ENCODE measurements around the gene DVL1.

The DVL1 gene

GRCh38 chr1:1306661-1307260 is 42.5 kb downstream of the DVL1 start:
- no peak overlapping the region for H2BK120ac ChIP-seq (ENCODE audit: low read depth, low read length)
- H3K23ac ChIP-seq (ENCODE audit: low read length): no peak overlapping the region
- no peak overlapping the region for H2BK15ac ChIP-seq (replicated peaks; ENCODE audit: low read depth)
- H3K9ac ChIP-seq (ENCODE audit: low read length): peak overlapping the region; percentile 94
- WGBS (ENCODE audit: extremely low coverage, insufficient coverage, low lambda C conversion rate): no CpG with 5 or more reads among the region's 27 CpGs
- H2AK5ac ChIP-seq (ENCODE audit: low read length): peak overlapping the region; percentile 17
- DNase-seq: no peak
- no peak overlapping the region for H3K18ac ChIP-seq (ENCODE audit: low read length)
- H3K27ac ChIP-seq (ENCODE audit: low read depth, low read length): no peak overlapping the region
- peak overlapping the region; percentile 74 for H3K4me3 ChIP-seq (ENCODE audit: low read length)
- peaks cover 3% of the 10 kb centered on the region for H3K79me2 ChIP-seq (ENCODE audit: control insufficient read depth, insufficient read depth, low read length)
- H4K8ac ChIP-seq (ENCODE audit: low read depth, low read length): no peak overlapping the region
- H3K4ac ChIP-seq (ENCODE audit: low read depth, low read length): no peak overlapping the region
- H2BK5ac ChIP-seq (ENCODE audit: low read length): no peak overlapping the region
- H3K27me3 ChIP-seq (ENCODE audit: insufficient read depth, low read length, poor library complexity): no peaks in the 10 kb centered on the region
- H3K36me3 ChIP-seq (ENCODE audit: control insufficient read depth, insufficient read depth, low read length): peaks cover 5% of the 10 kb centered on the region
- H4K5ac ChIP-seq (ENCODE audit: low read length): no peak overlapping the region
- peak overlapping the region; percentile 95 for H3K56ac ChIP-seq (ENCODE audit: low read length)
- peaks cover 11% of the 10 kb centered on the region for H3K4me1 ChIP-seq (ENCODE audit: control insufficient read depth, low read depth, low read length)
- peaks cover 11% of the 10 kb centered on the region for H3K79me1 ChIP-seq (ENCODE audit: low read length)
- peak overlapping the region; percentile 89 for H3K4me2 ChIP-seq (ENCODE audit: low read length)

- peaks cover 2% of the 10 kb centered on the region for H3K36me3 ChIP-seq (ENCODE audit: control insufficient read depth, insufficient read depth, low read length)
- no peak overlapping the region for H2BK5ac ChIP-seq (ENCODE audit: low read length)
- peaks cover 3% of the 10 kb centered on the region for H3K79me2 ChIP-seq (ENCODE audit: control insufficient read depth, insufficient read depth, low read length)
- H3K27me3 ChIP-seq (ENCODE audit: insufficient read depth, low read length, poor library complexity): no peaks in the 10 kb centered on the region
- H3K56ac ChIP-seq (ENCODE audit: low read length): peak overlapping the region; percentile 95
- H3K4me2 ChIP-seq (ENCODE audit: low read length): no peak overlapping the region
- DNase-seq: peak; percentile 54
- H4K5ac ChIP-seq (ENCODE audit: low read length): no peak overlapping the region
- H2BK120ac ChIP-seq (ENCODE audit: low read depth, low read length): no peak overlapping the region
- H4K8ac ChIP-seq (ENCODE audit: low read depth, low read length): no peak overlapping the region
- no peak overlapping the region for H3K23ac ChIP-seq (ENCODE audit: low read length)
- peak overlapping the region; percentile 70 for H3K4ac ChIP-seq (ENCODE audit: low read depth, low read length)
- H3K9ac ChIP-seq (ENCODE audit: low read length): peak overlapping the region; percentile 62
- no peak overlapping the region for H2BK15ac ChIP-seq (replicated peaks; ENCODE audit: low read depth)
- no CpG with 5 or more reads among the region's 11 CpGs for WGBS (ENCODE audit: extremely low coverage, insufficient coverage, low lambda C conversion rate)
- H2AK5ac ChIP-seq (ENCODE audit: low read length): no peak overlapping the region
- peaks cover 11% of the 10 kb centered on the region for H3K4me1 ChIP-seq (ENCODE audit: control insufficient read depth, low read depth, low read length)
- no peak overlapping the region for H3K27ac ChIP-seq (ENCODE audit: low read depth, low read length)
- peak overlapping the region; percentile 43 for H3K18ac ChIP-seq (ENCODE audit: low read length)
- no peak overlapping the region for H3K4me3 ChIP-seq (ENCODE audit: low read length)
- peaks cover 11% of the 10 kb centered on the region for H3K79me1 ChIP-seq (ENCODE audit: low read length)
Measured at GRCh38 chr1:1306070-1306660, 43.1 kb downstream of the DVL1 start.

- Histone ChIP-seq H4K8ac (ENCODE audit: low read depth, low read length) (no peak overlapping the region), H3K79me2 (ENCODE audit: control insufficient read depth, insufficient read depth, low read length) (peaks cover 3% of the 10 kb centered on the region), H3K27ac (ENCODE audit: low read depth, low read length) (peak overlapping the region; percentile 68), H3K27me3 (ENCODE audit: insufficient read depth, low read length, poor library complexity) (no peaks in the 10 kb centered on the region), H3K4me1 (ENCODE audit: control insufficient read depth, low read depth, low read length) (peaks cover 11% of the 10 kb centered on the region), H2AK5ac (ENCODE audit: low read length) (no peak overlapping the region), H3K9ac (ENCODE audit: low read length) (peak overlapping the region; percentile 65), H3K4me2 (ENCODE audit: low read length) (peak overlapping the region; percentile 10), H2BK120ac (ENCODE audit: low read depth, low read length) (no peak overlapping the region), H2BK15ac (replicated peaks; ENCODE audit: low read depth) (no peak overlapping the region), H3K18ac (ENCODE audit: low read length) (peak overlapping the region; percentile 43), H3K56ac (ENCODE audit: low read length) (peak overlapping the region; percentile 82), H3K79me1 (ENCODE audit: low read length) (peaks cover 11% of the 10 kb centered on the region), H4K5ac (ENCODE audit: low read length) (no peak overlapping the region), H3K4me3 (ENCODE audit: low read length) (no peak overlapping the region), H3K23ac (ENCODE audit: low read length) (no peak overlapping the region), H2BK5ac (ENCODE audit: low read length) (no peak overlapping the region), H3K36me3 (ENCODE audit: control insufficient read depth, insufficient read depth, low read length) (peaks cover 2% of the 10 kb centered on the region), H3K4ac (ENCODE audit: low read depth, low read length) (peak overlapping the region; percentile 70)
- DNase-seq: peak; percentile 72
- WGBS (ENCODE audit: extremely low coverage, insufficient coverage, low lambda C conversion rate): no CpG with 5 or more reads among the region's 25 CpGs
Measured at GRCh38 chr1:1305300-1306069, 43.7 kb downstream of the DVL1 start.

GRCh38 chr1:1304331-1305299 is 44.6 kb downstream of the DVL1 start:
- H2BK5ac ChIP-seq (ENCODE audit: low read length): no peak overlapping the region
- H3K4me2 ChIP-seq (ENCODE audit: low read length): peak overlapping the region; percentile 30
- H4K8ac ChIP-seq (ENCODE audit: low read depth, low read length): no peak overlapping the region
- H3K4me1 ChIP-seq (ENCODE audit: control insufficient read depth, low read depth, low read length): peaks cover 11% of the 10 kb centered on the region
- H3K4ac ChIP-seq (ENCODE audit: low read depth, low read length): no peak overlapping the region
- peak overlapping the region; percentile 65 for H3K9ac ChIP-seq (ENCODE audit: low read length)
- no CpG with 5 or more reads among the region's 29 CpGs for WGBS (ENCODE audit: extremely low coverage, insufficient coverage, low lambda C conversion rate)
- no peak overlapping the region for H3K4me3 ChIP-seq (ENCODE audit: low read length)
- no peak overlapping the region for H2BK120ac ChIP-seq (ENCODE audit: low read depth, low read length)
- H3K56ac ChIP-seq (ENCODE audit: low read length): peak overlapping the region; percentile 78
- no peak overlapping the region for H4K5ac ChIP-seq (ENCODE audit: low read length)
- peaks cover 3% of the 10 kb centered on the region for H3K79me2 ChIP-seq (ENCODE audit: control insufficient read depth, insufficient read depth, low read length)
- H3K36me3 ChIP-seq (ENCODE audit: control insufficient read depth, insufficient read depth, low read length): no peaks in the 10 kb centered on the region
- peak; percentile 93 for DNase-seq
- peak overlapping the region; percentile 68 for H3K27ac ChIP-seq (ENCODE audit: low read depth, low read length)
- no peaks in the 10 kb centered on the region for H3K27me3 ChIP-seq (ENCODE audit: insufficient read depth, low read length, poor library complexity)
- peak overlapping the region; percentile 5 for H3K18ac ChIP-seq (ENCODE audit: low read length)
- H3K79me1 ChIP-seq (ENCODE audit: low read length): peaks cover 11% of the 10 kb centered on the region
- no peak overlapping the region for H2BK15ac ChIP-seq (replicated peaks; ENCODE audit: low read depth)
- H2AK5ac ChIP-seq (ENCODE audit: low read length): no peak overlapping the region
- no peak overlapping the region for H3K23ac ChIP-seq (ENCODE audit: low read length)

- no peak overlapping the region for H2BK5ac ChIP-seq (ENCODE audit: low read length)
- no peak overlapping the region for H3K4me3 ChIP-seq (ENCODE audit: low read length)
- no peak overlapping the region for H3K27ac ChIP-seq (ENCODE audit: low read depth, low read length)
- H3K9ac ChIP-seq (ENCODE audit: low read length): no peak overlapping the region
- H3K4me1 ChIP-seq (ENCODE audit: control insufficient read depth, low read depth, low read length): peaks cover 11% of the 10 kb centered on the region
- H3K56ac ChIP-seq (ENCODE audit: low read length): peak overlapping the region; percentile 34
- H2BK120ac ChIP-seq (ENCODE audit: low read depth, low read length): no peak overlapping the region
- H3K4me2 ChIP-seq (ENCODE audit: low read length): no peak overlapping the region
- H3K79me1 ChIP-seq (ENCODE audit: low read length): peaks cover 11% of the 10 kb centered on the region
- H2BK15ac ChIP-seq (replicated peaks; ENCODE audit: low read depth): no peak overlapping the region
- no peak overlapping the region for H4K8ac ChIP-seq (ENCODE audit: low read depth, low read length)
- no CpG with 5 or more reads among the region's 13 CpGs for WGBS (ENCODE audit: extremely low coverage, insufficient coverage, low lambda C conversion rate)
- H3K79me2 ChIP-seq (ENCODE audit: control insufficient read depth, insufficient read depth, low read length): peaks cover 3% of the 10 kb centered on the region
- H3K4ac ChIP-seq (ENCODE audit: low read depth, low read length): no peak overlapping the region
- no peak overlapping the region for H4K5ac ChIP-seq (ENCODE audit: low read length)
- H3K27me3 ChIP-seq (ENCODE audit: insufficient read depth, low read length, poor library complexity): no peaks in the 10 kb centered on the region
- no peak overlapping the region for H2AK5ac ChIP-seq (ENCODE audit: low read length)
- DNase-seq: no peak
- H3K23ac ChIP-seq (ENCODE audit: low read length): no peak overlapping the region
- no peaks in the 10 kb centered on the region for H3K36me3 ChIP-seq (ENCODE audit: control insufficient read depth, insufficient read depth, low read length)
- H3K18ac ChIP-seq (ENCODE audit: low read length): no peak overlapping the region
Measured at GRCh38 chr1:1303736-1304135, 45.5 kb downstream of the DVL1 start.
